DMS114 treated with DMSO at 0.1 percent for 48 hours (cell line): ENCODE data around the gene SLC26A1.
"Not testable (repeated sequence)": the region's sequence is repeated elsewhere in the genome, so short reads cannot be mapped to it uniquely, and the experiment has no call there.

Source experiments
- DNase-seq: peaks from one replicate; lab custom pipeline; 2025; ENCODE audit not compliant: unreplicated experiment; lab: John Stamatoyannopoulos, UW

Gene SLC26A1

DNA sequence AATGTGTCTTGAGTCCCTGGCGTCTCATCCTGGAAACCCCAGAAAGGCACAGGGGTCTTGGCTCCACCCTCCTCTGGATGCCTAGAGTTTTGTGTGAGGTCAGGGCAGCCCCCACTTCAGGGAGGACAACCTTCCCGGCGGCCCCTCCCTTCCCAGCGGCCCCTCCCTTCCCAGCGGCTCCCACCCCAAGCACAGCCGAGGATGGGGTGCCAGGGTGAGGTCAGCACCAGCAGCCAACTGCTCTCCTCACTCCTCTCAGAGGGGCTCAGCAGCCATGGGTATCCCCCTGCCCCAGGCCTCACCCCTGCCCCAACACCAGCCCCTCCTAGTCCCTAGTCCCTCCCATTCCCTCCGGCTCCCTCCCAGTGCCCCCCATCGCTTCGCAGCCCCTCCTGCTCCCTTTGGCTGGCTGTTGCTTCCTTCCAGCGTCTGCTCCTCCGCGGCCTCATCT, 37.2 kb downstream of the SLC26A1 start:
- DNase-seq = no peak

DNA sequence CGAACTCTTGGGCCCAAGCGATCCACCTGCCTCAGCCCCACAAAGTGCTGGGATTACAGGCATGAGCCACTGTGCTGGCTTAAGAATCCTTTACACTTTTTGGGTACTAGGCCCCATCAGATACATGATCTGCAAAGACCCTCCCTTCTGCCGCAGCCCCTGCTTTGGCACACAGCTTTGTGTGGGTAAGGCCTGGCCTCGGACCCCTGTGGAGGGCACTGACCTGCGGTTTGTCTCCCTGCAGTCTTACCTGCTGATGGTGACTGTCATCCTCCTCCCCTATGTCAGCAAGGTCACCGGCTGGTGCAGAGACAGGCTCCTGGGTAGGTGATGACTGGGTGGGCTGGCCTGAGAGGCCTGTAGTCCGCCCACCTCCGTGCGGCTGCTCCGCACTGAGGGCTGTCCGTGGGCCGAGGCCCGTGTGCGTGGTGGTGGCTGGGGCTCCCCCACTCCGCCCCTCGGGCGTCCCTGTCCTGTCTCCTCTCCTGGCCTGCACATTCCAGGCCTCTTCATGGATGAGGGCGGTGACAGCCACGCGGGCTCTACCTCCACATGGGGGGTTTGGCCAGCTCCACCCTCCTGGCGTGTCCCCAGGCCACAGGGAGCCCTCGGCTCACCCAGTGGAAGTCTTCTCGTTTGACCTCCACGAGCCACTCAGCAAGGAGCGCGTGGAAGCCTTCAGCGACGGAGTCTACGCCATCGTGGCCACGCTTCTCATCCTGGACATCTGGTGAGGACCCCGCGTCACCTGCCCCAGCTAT, 37.9 kb downstream of the SLC26A1 start:
- no peak for DNase-seq

DNA sequence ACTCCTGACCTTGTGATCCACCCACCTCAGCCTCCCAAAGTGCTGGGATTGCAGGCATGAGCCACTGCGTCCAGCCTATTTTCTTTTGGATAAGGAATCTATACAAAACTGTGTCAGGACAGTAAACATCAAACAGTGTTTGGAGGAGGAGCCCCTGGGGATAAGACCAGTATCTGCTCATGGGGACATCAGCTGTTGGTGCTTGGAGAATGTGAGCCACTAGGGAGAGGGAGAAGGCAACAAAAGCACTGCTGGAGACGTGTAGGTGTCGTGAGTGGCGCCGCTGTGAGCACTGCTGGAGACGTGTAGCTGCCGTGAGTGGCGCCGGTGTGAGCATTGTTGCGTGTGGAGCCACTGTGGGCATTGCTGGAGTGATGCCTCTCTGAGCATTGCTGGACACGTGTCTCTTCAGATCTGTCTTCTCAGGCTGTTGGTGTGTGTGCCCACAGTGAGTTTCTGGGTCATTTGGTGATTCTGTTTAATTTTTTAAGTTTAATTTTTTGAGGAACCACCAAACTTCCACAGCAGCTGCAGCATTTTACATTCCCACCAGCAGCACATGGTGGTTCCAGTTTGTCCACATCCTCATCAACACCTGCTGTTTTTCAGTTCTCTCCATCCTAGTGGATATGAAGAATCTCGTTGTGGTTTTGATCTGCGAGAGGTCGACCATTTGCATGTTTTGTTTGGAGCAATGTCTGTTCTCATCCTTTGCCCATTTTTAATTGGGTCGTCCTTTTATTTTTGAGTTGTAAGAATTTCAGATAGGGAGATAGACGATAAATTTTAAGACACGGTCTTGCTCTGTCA, 38.8 kb downstream of the SLC26A1 start:
- DNase-seq = no peak

DNA sequence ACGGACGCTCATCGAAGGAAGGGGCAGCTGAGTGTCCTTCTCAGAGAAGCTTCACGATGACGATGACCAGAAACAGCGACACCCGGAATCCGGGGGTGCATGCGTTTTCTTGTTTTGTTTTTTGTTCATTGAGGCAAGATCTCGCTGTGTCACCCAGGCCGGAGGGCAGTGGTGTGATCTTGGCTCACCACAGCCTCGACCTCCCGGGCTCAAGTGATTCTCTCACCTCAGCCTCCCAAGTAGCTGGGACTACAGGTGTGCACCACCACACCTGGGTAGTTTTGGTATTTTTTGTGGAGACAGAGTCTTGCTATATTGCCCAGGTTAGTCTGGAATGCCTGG, 39.7 kb downstream of the SLC26A1 start:
- DNase-seq = no peak

DNA sequence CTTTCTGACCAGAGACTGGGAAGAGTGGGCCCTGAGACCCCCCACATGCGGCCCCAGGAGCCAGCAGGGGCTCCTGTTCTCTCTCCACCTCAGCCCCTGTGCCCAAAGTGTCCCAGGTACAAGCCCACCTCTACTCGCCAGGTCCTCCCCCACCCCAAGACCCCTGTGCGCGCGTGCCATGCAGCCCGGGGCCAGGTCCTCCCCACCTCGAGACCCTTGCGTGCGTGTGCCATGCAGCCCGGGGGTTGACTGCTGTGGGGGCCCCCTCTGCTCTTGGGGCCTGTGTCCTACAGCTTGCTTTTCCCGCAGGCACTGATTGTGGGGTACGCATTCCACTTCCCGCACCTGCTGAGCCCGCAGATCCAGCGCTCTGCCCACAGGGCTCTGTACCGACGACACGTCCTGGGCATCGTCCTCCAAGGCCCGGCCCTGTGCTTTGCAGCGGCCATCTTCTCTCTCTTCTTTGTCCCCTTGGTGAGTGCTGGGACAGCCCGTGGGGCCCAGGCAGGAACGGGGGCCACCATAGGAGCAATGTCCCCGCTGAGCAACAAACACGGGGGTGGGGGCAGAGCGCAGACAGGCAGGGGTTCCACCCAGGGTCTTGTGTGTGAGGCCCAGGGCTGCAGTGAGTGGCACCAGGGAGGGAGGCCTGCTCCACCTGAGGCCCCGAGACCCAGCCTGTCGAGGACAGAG, 40.2 kb downstream of the SLC26A1 start:
- DNase-seq = no peak

DNA sequence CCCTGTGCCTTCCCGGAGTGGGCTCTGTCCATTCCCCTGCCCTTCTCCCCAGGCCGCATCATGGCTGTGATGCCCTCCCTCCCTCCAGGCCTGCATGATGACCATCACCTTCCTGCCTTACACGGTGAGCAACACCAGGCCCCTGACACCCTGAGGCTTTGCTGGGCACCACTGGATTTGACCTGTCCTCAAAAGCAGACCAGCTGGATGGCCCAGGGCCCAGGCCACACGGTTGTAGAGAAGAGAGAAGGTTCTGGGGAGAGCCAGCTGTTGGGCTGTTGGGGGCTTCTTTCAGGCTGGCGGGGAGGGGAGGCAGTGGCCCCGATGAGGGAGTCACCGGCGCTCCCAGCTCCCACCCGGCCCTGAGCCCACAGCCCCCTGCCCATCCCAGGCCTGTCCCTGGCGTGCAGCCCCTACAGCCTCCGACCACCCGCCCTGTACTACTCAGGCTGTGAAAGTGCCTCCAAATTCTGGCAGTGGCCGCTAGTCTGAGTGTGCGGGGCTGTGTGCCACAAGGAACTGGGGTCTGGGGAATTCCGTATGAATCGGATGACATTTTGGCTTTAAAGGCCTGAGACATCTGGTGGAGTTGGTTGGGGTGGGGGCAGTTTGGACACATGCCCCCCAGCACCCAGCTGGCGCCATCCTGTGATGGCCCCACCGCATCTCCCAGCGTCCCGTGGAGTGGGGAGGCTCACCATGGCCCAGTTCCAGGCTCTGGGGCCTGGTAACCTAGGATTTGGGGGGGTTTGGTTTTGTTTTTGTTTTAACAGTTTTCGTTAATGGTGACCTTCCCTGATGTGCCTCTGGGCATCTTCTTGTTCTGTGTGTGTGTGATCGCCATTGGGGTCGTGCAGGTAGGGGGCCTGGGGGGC, 41.4 kb downstream of the SLC26A1 start:
- no peak for DNase-seq

DNA sequence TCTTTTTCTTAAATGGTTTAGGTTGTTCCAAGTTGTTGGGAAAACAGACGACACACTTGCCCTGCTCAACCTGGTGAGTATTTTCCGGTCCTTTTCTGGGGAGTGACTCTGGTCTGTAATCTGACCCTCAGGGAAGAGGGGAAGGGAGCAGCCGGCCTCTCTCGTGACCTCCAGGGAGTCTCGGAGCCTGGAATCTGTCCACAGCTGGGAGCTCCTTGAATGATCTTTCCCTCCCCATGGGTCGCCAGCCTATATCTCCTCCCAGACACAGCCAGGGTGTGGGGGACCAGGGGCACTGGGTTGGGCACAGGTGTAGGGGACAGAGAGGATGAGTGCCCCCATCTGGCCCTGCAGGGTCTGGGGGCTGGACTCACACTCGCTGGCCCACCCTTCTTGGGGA, 42.0 kb downstream of the SLC26A1 start:
- no peak for DNase-seq

DNA sequence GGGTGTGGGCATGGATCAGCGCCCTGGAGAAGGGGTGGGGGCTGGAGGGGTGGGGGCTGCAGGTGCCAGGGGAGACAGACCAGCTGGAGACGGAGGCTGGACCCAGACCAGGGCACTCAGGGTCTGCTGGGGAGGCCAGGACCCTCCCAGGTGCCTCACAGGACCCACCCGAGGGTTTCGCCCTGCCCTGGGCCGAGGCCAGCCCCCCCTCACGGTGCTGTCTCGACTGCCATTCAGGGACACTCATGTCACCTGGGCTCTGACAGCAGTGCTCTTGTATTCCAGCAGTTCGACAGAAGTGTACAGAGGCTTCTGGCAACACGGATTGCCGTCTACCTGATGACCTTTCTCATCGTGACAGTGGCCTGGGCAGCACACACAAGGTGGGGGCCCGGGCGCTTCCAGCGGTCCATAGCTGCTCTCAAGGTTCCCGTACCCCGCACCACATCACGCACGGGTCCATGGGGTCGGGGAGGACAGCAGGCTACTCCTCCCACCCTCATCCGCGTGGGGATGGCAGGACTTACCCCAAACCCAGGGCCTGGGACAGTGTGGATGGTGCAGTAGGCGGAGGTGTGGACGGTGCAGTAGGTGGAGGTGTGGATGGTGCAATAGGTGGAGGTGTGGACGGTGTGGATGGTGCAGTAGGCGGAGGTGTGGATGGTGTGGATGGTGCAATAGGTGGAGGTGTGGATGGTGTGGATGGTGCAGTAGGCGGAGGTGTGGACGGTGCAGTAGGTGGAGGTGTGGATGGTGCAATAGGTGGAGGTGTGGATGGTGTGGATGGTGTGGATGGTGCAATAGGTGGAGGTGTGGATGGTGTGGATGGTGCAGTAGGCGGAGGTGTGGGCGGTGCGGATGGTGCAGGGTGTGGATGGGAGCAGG, 42.8 kb downstream of the SLC26A1 start:
- DNase-seq = no peak

DNA sequence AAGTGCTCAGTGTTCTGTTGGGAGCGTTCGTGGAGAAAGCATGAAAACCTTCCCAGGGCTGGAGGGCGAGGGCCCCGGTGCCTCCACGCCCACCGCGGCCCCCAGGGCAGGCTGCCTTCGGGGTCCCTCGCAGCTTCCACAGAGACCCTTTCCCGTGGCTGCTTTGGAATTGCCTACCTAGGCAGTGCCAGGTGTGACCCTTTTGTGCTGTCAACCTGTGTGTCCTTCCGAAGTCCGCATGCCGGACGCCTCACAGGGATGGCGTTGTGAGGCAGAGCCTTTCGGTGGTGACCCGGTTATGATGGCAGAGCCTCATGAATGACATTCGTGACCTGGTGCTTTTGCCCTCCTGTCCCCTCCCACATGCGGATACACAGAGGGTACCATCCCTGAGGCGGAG, 43.5 kb downstream of the SLC26A1 start:
- no peak for DNase-seq

DNA sequence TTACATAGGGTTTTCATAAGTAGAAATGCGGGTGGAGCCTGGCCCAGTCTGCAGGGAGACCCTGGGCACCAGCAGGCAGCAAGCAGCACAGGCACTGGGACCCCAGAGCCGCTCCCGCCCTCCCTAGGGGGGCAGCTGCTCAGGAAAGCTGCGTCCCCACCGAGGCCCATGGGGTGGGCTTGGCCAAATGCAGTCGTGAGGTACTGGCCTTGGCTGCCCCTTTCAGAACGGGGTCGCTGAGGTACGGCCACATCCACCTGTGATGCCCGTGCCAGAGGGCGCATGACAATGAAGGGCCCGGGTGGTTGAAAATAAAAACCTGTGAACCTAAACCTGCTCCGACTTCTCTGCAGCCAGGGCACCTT, 44.3 kb downstream of the SLC26A1 start:
- no peak for DNase-seq

DNA sequence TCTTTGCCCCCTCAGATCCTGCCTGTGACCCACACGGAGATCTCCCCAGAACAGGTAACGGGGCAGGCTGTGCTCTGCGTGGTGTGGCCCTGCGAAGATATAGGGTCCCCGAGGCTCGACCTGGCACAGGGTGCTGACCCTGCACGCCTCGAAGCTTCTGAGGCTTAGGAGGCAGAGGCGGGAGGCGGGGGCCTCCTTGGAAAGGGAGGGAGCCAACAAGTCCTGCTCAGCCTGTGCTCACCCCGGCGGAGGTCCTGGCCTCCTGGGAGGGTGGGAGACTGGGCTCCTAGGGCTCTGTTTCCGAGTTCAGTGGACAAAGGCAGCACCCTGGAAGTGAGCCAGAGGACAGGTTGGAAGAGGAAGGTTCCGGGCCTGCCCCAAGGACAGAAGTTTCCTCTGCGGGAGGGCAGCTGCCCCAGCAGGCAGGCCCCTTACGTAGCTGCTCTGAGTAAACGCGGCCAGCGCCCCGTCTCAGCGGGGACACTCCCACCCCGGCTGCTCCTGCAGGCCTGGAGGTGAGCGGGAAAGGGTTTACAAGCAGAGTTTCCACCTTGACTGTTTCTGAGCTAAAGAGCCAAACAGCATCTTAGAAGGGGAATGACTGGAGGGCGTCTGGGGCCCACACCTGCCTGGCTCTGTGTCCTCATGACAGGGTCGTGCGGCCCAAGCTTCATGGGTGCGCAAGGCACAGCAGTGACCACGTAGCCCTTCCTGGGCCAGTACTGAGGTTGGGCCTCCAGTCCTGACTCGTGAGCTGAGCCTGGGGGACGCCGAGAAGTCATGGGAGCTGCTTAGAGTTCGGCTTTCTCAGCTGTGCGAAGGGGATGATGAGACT, 44.9 kb downstream of the SLC26A1 start:
- DNase-seq = no peak

DNA sequence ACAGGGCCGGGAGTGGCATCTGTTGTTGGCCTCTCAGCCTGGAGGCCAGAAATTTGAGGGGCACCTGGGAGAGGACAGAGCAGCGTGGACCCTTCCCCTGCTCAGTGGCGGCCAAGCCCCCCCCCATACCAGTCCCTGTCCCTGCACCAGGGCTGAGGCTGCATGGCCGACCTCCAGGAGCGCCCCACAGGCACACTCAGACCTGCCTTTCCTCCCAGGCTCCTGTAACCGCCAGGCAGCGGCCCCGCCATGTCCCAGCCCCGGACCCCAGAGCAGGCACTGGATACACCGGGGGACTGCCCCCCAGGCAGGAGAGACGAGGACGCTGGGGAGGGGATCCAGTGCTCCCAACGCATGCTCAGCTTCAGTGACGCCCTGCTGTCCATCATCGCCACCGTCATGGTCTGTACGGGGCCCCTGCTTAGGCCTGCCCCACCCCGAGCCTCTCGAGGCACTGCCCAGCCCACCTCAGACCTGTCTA, 45.7 kb downstream of the SLC26A1 start:
- DNase-seq = no peak

DNA sequence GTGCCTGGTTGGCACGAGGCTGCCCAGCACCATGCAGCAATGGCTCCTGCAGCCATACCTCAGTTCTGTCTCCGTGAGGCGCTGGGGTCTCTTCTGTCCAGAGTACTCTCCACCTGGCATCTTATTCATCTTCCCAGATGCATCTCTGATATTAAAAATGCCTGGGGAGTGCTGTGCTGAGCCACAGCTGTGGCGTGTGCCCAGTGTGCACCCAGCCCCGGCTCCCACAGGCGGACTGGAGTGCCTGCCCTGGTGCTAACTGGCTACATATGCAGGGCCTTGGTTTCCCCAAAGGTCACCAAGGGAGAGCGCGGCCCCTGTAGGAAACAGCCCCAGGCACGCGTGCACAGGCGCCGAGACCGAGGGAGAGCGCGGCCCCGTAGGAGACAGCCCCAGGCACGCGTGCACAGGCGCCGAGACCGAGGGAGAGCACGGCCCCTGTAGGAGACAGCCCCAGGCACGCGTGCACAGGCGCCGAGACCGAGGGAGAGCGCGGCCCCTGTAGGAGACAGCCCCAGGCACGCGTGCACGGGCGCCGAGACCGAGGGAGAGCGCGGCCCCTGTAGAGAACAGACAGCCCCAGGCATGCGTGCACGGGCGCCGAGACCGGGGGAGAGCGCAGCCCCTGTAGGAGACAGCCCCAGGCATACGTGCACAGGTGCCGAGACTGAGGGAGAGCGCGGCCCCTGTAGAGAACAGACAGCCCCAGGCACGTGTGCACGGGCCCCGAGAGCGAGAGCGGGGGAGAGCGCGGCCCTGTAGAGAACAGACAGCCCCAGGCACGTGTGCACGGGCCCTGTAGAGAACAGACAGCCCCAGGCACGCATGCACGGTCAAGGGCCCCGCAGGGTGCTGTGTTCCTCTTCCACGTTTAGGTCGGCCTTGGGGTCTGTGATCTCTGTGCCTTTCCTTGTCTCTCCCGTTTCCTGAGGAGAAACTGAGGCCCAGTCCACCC, 46.4 kb downstream of the SLC26A1 start:
- no peak for DNase-seq

DNA sequence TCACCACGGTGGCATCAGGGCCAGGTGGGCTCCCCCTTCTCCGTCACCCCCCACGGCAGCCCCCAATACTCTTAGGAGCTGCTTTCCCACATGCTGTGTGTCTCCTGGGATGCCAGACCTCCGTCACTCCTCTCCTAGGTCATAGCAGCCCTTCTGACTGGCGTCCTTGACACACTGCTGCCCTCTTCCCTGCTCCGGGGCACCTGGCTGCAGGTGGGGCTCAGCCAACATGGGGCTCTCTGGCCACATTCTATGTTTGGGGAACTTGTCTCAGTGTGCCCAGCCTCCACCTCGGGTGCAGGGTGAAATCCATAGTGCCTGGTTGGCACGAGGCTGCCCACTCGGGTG, 47.1 kb downstream of the SLC26A1 start:
- DNase-seq = no peak

DNA sequence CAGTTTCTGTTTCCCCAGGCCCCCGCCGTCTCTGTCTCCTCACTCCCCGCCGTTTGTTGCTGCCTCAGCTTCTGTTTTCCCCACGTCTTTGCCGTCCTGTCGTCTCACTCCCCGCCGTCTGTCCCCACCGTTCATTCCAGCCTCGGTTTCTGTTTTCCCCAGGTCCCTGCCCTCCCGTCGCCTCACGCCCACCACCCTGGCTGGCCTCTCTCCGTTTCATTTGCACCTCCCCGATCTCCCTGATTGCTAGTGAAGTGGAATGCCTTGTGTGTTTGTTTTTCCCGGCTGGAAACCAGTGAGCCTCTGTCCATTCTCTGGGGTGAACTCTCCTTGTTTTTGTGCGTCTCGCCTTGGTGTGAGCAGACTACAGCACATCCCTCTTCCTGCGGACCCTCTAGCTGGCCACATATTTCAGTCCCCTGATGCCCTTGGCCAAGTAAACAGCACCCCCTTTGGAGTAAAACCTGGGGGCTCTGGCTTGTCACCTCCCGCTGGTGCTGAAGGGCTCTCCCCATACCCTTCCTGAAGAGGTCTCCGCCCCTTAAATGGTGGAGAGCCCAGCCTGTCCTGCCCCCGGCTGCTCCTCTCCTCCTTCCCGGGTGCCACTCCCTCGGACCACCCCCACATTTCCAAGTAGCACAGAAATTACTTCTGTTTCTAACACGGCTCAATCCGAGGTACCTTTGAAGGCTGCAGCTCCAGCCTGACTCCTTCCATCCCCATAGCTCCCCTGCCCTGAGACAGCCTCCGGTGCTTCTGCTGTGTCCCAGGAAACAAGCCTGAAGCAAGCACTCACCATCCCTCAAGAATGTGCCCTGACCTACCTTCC, 47.7 kb downstream of the SLC26A1 start:
- DNase-seq = no peak

DNA sequence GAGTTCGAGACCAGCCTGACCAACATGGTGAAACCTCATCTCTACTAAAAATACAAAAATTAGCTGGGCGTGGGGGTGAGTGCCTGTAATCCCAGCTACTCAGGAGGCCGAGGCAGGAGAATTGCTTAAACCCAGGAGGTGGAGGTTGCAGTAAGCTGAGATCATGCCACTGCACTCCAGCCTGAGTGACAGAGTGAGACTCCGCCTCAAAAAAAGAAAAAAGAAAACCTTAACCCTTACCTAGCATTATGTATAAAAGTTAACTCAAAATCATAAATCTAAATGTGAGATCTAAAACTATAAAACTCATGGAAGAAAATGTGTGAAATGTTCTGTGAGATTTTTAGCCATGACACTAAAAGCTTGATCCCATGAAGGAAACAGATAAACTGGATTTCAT, 53.7 kb downstream of the SLC26A1 start:
- not testable (repeated sequence) for DNase-seq
